ENCODE measurements around the gene KCNIP2. TPM values are rescaled to one million over a fixed set of nuclear protein-coding genes. Genes with fewer than 3 reads are reported as not detected.

The KCNIP2 gene
- total RNA-seq, 2 experiments from 2014 or later, result 4.3 to 7.3 TPM

DNA sequence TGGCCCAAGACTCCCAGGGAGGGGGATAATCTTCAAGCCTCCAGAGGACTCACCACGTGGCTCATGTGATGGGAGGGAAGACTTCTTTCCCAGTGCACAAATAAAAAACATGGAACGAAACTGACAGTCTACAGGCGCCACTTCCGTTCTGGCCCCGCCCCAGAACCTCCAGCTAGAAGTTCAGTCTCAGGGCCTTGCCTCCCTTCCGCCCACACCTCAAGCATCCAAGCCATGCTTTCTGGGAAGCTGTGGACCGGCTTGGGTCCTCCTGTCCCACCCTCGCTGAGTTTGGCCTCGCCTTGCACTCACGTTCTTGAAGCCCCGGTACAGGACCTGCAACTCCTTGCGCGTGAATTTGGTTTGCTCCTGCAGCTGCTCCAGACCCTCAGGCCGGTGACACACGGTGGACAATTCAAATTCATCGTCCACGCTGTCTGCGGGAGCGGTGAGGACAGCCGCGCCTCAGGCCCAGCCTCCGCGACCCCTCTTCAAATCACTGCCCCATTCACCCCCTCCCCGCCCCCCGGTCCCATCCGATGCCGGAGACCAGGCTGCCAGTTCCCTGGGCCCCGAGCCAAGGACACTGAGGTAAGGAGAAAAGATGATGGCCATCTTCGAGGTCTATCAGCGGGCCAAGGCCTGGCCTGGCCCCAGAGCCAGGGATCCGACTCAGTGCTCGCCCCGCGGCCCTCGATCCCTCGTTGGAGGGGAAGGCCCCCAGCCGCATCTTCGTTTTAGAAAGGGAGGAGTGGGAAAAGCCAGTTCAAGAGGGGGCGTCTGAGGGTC lies 14.6 kb downstream of the KCNIP2 start:
- no peak overlapping the region for H2AFZ ChIP-seq (ENCODE audit: low read length)
- ChIA-PET CTCF (ENCODE audit: unreplicated experiment) (interaction anchor here (0.6 kb wide), 2 partner anchors 10 to 768 kb away, joined by 5 to 7 read pairs; no protein-coding TSS in a partner anchor), POLR2A (interaction anchor here (0.9 to 2.1 kb wide), 3 partner anchors 9 to 14 kb away, joined by 4 to 10 read pairs (median 5); partner anchors contain the start of gene OGA)
- intact Hi-C loops (cut with micrococcal nuclease; ENCODE audit: unreplicated experiment), result loop anchor here (1.0 kb wide), 1 partner anchor 11 kb away; the partner anchor contains the start of gene OGA
- peaks cover 32% of the 10 kb centered on the region for H3K4me1 ChIP-seq (ENCODE audit: insufficient read depth, low read length, poor library complexity, severe bottlenecking)
- no TSS peak for BruUV-seq (replicated peaks)
- no peaks in the 10 kb centered on the region for H3K36me3 ChIP-seq (ENCODE audit: insufficient read depth, low read length)
- no peaks in the 10 kb centered on the region for H4K20me1 ChIP-seq (ENCODE audit: insufficient read depth, low read length)
- no peaks in the 10 kb centered on the region for H3K9me2 ChIP-seq (ENCODE audit: insufficient read depth, low read length)
- no peak overlapping the region for H3K27ac ChIP-seq (ENCODE audit: low read depth, low read length, poor library complexity, severe bottlenecking)
- H3K4me3 ChIP-seq (ENCODE audit: low read depth, low read length, poor library complexity, severe bottlenecking), result peak overlapping the region; percentile 49
- DNase-seq (ENCODE audit: low spot score), result no peak
- no peaks in the 10 kb centered on the region for H3K9me3 ChIP-seq (ENCODE audit: low read length)
- TF ChIP-seq CTCF (conservative IDR thresholded peaks at IDR 0.05; ENCODE audit: low read length) (no peak), EZH2phosphoT487 (IDR thresholded peaks at IDR 0.05; ENCODE audit: borderline replicate concordance, low read depth, low read length) (no peak)
- H3K79me2 ChIP-seq (ENCODE audit: insufficient read depth, low read depth, low read length), result no peaks in the 10 kb centered on the region
- H3K4me2 ChIP-seq (ENCODE audit: low read length), result peak overlapping the region; percentile 66

GRCh38 chr10:101827919-101828600 lies 15.5 kb downstream of the KCNIP2 start:
- TF ChIP-seq CTCF (conservative IDR thresholded peaks at IDR 0.05; ENCODE audit: low read length), result no peak
- TF ChIP-seq EZH2phosphoT487 (IDR thresholded peaks at IDR 0.05; ENCODE audit: borderline replicate concordance, low read depth, low read length), result no peak
- H3K79me2 ChIP-seq (ENCODE audit: insufficient read depth, low read depth, low read length), result no peaks in the 10 kb centered on the region
- POLR2A ChIA-PET, result interaction anchor here (1.5 kb wide), 1 partner anchor 10 kb away, joined by 9 read pairs; the partner anchor contains the start of gene OGA
- no peaks in the 10 kb centered on the region for H3K36me3 ChIP-seq (ENCODE audit: insufficient read depth, low read length)
- no peak overlapping the region for H3K4me2 ChIP-seq (ENCODE audit: low read length)
- H2AFZ ChIP-seq (ENCODE audit: low read length), result no peak overlapping the region
- no peak overlapping the region for H3K27ac ChIP-seq (ENCODE audit: low read depth, low read length, poor library complexity, severe bottlenecking)
- BruUV-seq (replicated peaks), result no TSS peak
- H3K4me3 ChIP-seq (ENCODE audit: low read depth, low read length, poor library complexity, severe bottlenecking), result no peak overlapping the region
- DNase-seq (ENCODE audit: low spot score), result no peak
- peaks cover 32% of the 10 kb centered on the region for H3K4me1 ChIP-seq (ENCODE audit: insufficient read depth, low read length, poor library complexity, severe bottlenecking)
- CTCF ChIA-PET (ENCODE audit: unreplicated experiment), result interaction anchor here (0.6 kb wide), 1 partner anchor 767 kb away, joined by 5 read pairs; no protein-coding TSS in a partner anchor
- no peaks in the 10 kb centered on the region for H3K9me2 ChIP-seq (ENCODE audit: insufficient read depth, low read length)
- no peaks in the 10 kb centered on the region for H4K20me1 ChIP-seq (ENCODE audit: insufficient read depth, low read length)
- no peaks in the 10 kb centered on the region for H3K9me3 ChIP-seq (ENCODE audit: low read length)
- intact Hi-C loops (cut with micrococcal nuclease; ENCODE audit: unreplicated experiment), result no loop called here
